ENCODE data around the gene PHACTR1. TPM values are rescaled to one million over a fixed set of nuclear protein-coding genes. Genes with fewer than 3 reads are reported as not detected.

The PHACTR1 gene
- total and polyA plus RNA-seq, 8 donors, result 0.46 to 17.4 (median 6.4) TPM; not detected in 1

- H3K4me3 ChIP-seq, result no peak overlapping the region
- H3K36me3 ChIP-seq, result no peaks in the 10 kb centered on the region
- intact Hi-C loops (cut with DNase I; ENCODE audit: low total_unique reads), result no loop called here
- no peaks in the 10 kb centered on the region for H3K9me3 ChIP-seq
- peaks cover 20 to 29% (median 25%) of the 10 kb centered on the region in 4 donors for H3K4me1 ChIP-seq
- no peak for DNase-seq
- no peak for TF ChIP-seq EP300 (IDR thresholded peaks at IDR 0.05)
- no peak for TF ChIP-seq POLR2AphosphoS5 (IDR thresholded peaks at IDR 0.05)
- TF ChIP-seq POLR2A (IDR thresholded peaks at IDR 0.05), result no peak
- TF ChIP-seq CTCF (IDR thresholded peaks at IDR 0.05), result no peak
- no peak overlapping the region for H3K27ac ChIP-seq
- peaks cover 0 to 27% (median 20%) of the 10 kb centered on the region in 3 donors for H3K27me3 ChIP-seq
- WGBS, 5 donors, result 89 to 97% (median 96%) methylated on average over 2 of the region's 2 CpGs
Measured at GRCh38 chr6:13009461-13009860, 292.9 kb downstream of the PHACTR1 start.

GRCh38 chr6:13011612-13012146, 295.1 kb downstream of the PHACTR1 start:
- Histone ChIP-seq H3K9me3 (no peaks in the 10 kb centered on the region), H3K27me3 (peaks cover 0 to 33% (median 24%) of the 10 kb centered on the region in 3 donors), H3K4me1 (peaks cover 25 to 43% (median 34%) of the 10 kb centered on the region in 4 donors), H3K27ac (no peak overlapping the region), H3K36me3 (no peaks in the 10 kb centered on the region), H3K4me3 (no peak overlapping the region)
- intact Hi-C loops (cut with DNase I; ENCODE audit: low total_unique reads), result no loop called here
- TF ChIP-seq POLR2A (IDR thresholded peaks at IDR 0.05), result no peak
- TF ChIP-seq CTCF (IDR thresholded peaks at IDR 0.05), result no peak
- TF ChIP-seq EP300 (IDR thresholded peaks at IDR 0.05), result no peak
- TF ChIP-seq POLR2AphosphoS5 (IDR thresholded peaks at IDR 0.05), result no peak
- DNase-seq, result no peak
- 37 to 67% (median 57%) methylated on average over 5 of the region's 5 CpGs for WGBS, 5 donors

GRCh38 chr6:13012296-13012695, 295.7 kb downstream of the PHACTR1 start:
- Histone ChIP-seq H3K36me3 (no peaks in the 10 kb centered on the region), H3K27ac (no peak overlapping the region), H3K9me3 (no peaks in the 10 kb centered on the region), H3K4me3 (no peak overlapping the region), H3K4me1 (peaks cover 25 to 43% (median 34%) of the 10 kb centered on the region in 4 donors), H3K27me3 (peaks cover 0 to 33% (median 24%) of the 10 kb centered on the region in 3 donors)
- WGBS, 5 donors, result 33 to 65% (median 35%) methylated on average over 1 of the region's 1 CpG
- DNase-seq, result peak in 1 of 2 donors; percentile 51
- TF ChIP-seq POLR2AphosphoS5 (IDR thresholded peaks at IDR 0.05) (no peak), POLR2A (IDR thresholded peaks at IDR 0.05) (no peak), CTCF (IDR thresholded peaks at IDR 0.05) (no peak), EP300 (IDR thresholded peaks at IDR 0.05) (no peak)
- intact Hi-C loops (cut with DNase I; ENCODE audit: low total_unique reads), result no loop called here

- intact Hi-C loops (cut with DNase I; ENCODE audit: low total_unique reads), result no loop called here
Measured at GRCh38 chr6:13012977-13013680, 296.6 kb downstream of the PHACTR1 start.

More at GRCh38 chr6:13012977-13013680, 296.6 kb downstream of the PHACTR1 start:
- Histone ChIP-seq H3K9me3 (no peaks in the 10 kb centered on the region), H3K36me3 (no peaks in the 10 kb centered on the region), H3K4me1 (peaks cover 25 to 43% (median 34%) of the 10 kb centered on the region in 4 donors), H3K27me3 (peaks cover 0 to 33% (median 24%) of the 10 kb centered on the region in 3 donors), H3K27ac (peak overlapping the region in 1 of 5 donors; percentile 54), H3K4me3 (peak overlapping the region; percentile 53 to 65 (median 59))
- no peak for TF ChIP-seq CTCF (IDR thresholded peaks at IDR 0.05)
- TF ChIP-seq EP300 (IDR thresholded peaks at IDR 0.05), result no peak
- no peak for TF ChIP-seq POLR2AphosphoS5 (IDR thresholded peaks at IDR 0.05)
- TF ChIP-seq POLR2A (IDR thresholded peaks at IDR 0.05), result no peak
- 7 to 9% (median 7%) methylated on average over 17 to 21 of the region's 21 CpGs for WGBS, 5 donors
- peak; percentile 53 to 66 for DNase-seq

All from stomach (tissue), 9 donors.